ENCODE results near the gene C1orf159. TPM values are rescaled to one million over a fixed set of nuclear protein-coding genes. Genes with fewer than 3 reads are reported as not detected.
A peak's percentile ranks its signal among the peaks of the same experiment; 100 is the strongest.

C1orf159 gene
- total RNA-seq, 2 donors from 2014 or later, result 4.4 to 4.6 TPM

GRCh38 chr1:1119272-1119890 lies 3.5 kb upstream of the C1orf159 start:
- Histone ChIP-seq H3K36me3 (no peaks in the 10 kb centered on the region), H3K27me3 (no peaks in the 10 kb centered on the region), H3K4me3 (no peak overlapping the region), H3K27ac (no peak overlapping the region), H3K4me1 (peaks cover 0 to 24% of the 10 kb centered on the region in 2 donors), H3K9me3 (no peaks in the 10 kb centered on the region)
- no peak for DNase-seq (ENCODE audit: low spot score)
- no peak for TF ChIP-seq CTCF (IDR thresholded peaks at IDR 0.05)

GRCh38 chr1:1118876-1119220 lies 3.0 kb upstream of the C1orf159 start:
- Histone ChIP-seq H3K9me3 (no peaks in the 10 kb centered on the region), H3K27ac (no peak overlapping the region), H3K27me3 (no peaks in the 10 kb centered on the region), H3K4me3 (no peak overlapping the region), H3K36me3 (no peaks in the 10 kb centered on the region), H3K4me1 (peaks cover 0 to 24% of the 10 kb centered on the region in 2 donors)
- TF ChIP-seq CTCF (IDR thresholded peaks at IDR 0.05), result no peak
- DNase-seq (ENCODE audit: low spot score), result no peak

GRCh38 chr1:1118011-1118875 lies 2.4 kb upstream of the C1orf159 start:
- no peak for TF ChIP-seq CTCF (IDR thresholded peaks at IDR 0.05)
- H3K4me1 ChIP-seq, result peaks cover 0 to 24% of the 10 kb centered on the region in 2 donors
- no peak overlapping the region for H3K27ac ChIP-seq
- no peaks in the 10 kb centered on the region for H3K27me3 ChIP-seq
- no peak for DNase-seq (ENCODE audit: low spot score)
- peaks cover 0 to 4% of the 10 kb centered on the region in 2 donors for H3K9me3 ChIP-seq
- no peak overlapping the region for H3K4me3 ChIP-seq
- H3K36me3 ChIP-seq, result no peaks in the 10 kb centered on the region

- H3K4me3 ChIP-seq, result no peak overlapping the region
- peaks cover 0 to 6% of the 10 kb centered on the region in 2 donors for H3K9me3 ChIP-seq
- H3K4me1 ChIP-seq, result peaks cover 0 to 22% of the 10 kb centered on the region in 2 donors
- DNase-seq (ENCODE audit: low spot score), result no peak
- no peak overlapping the region for H3K27ac ChIP-seq
- no peak for TF ChIP-seq CTCF (IDR thresholded peaks at IDR 0.05)
- no peaks in the 10 kb centered on the region for H3K36me3 ChIP-seq
- H3K27me3 ChIP-seq, result no peaks in the 10 kb centered on the region
These were observed 1.6 kb upstream of the C1orf159 start for GRCh38 chr1:1117469-1117831.

GRCh38 chr1:1116701-1117468 lies 996 bp upstream of the C1orf159 start:
- H3K27me3 ChIP-seq, result no peaks in the 10 kb centered on the region
- no peak for TF ChIP-seq CTCF (IDR thresholded peaks at IDR 0.05)
- H3K4me3 ChIP-seq, result peak overlapping the region; percentile 42 to 98
- no peak overlapping the region for H3K27ac ChIP-seq
- no peaks in the 10 kb centered on the region for H3K36me3 ChIP-seq
- H3K9me3 ChIP-seq, result peaks cover 0 to 6% of the 10 kb centered on the region in 2 donors
- DNase-seq (ENCODE audit: low spot score), result no peak
- H3K4me1 ChIP-seq, result peaks cover 0 to 16% of the 10 kb centered on the region in 2 donors

Data from right atrium auricular region (tissue), 2 donors.